ENCODE data around the gene GPC4. TPM values are rescaled to one million over a fixed set of nuclear protein-coding genes. Genes with fewer than 3 reads are reported as not detected.

Gene GPC4
- total and polyA plus RNA-seq, 10 of the 15 experiments (the other 5 are each of a cell fraction or from before 2014, with no cell fraction given) = 0.04 to 5.8 (median 0.13) TPM

DNA sequence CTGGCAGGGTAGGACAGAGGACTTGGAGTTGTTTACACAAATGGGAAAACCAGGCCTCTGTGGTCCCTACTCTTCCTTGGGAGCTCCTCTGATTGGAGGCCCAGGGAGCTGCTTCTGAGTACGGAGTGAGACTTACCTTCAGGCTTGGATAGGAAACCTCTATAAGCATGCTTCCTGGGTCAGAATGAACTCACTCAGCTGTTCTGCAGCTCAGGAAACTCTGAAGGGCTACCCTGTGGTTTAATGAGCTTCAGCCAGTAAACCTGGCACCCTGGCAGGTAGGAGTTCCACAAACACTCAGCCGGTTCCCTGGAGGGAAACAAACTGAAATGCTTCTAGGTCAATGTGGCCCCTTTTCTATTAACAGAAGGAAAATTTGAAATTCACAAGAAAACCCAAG is 146.1 kb downstream of the GPC4 start (continued):
- TF ChIP-seq, protein P1, sequence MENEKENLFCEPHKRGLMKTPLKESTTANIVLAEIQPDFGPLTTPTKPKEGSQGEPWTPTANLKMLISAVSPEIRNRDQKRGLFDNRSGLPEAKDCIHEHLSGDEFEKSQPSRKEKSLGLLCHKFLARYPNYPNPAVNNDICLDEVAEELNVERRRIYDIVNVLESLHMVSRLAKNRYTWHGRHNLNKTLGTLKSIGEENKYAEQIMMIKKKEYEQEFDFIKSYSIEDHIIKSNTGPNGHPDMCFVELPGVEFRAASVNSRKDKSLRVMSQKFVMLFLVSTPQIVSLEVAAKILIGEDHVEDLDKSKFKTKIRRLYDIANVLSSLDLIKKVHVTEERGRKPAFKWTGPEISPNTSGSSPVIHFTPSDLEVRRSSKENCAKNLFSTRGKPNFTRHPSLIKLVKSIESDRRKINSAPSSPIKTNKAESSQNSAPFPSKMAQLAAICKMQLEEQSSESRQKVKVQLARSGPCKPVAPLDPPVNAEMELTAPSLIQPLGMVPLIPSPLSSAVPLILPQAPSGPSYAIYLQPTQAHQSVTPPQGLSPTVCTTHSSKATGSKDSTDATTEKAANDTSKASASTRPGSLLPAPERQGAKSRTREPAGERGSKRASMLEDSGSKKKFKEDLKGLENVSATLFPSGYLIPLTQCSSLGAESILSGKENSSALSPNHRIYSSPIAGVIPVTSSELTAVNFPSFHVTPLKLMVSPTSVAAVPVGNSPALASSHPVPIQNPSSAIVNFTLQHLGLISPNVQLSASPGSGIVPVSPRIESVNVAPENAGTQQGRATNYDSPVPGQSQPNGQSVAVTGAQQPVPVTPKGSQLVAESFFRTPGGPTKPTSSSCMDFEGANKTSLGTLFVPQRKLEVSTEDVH (IDR thresholded peaks at IDR 0.05; ENCODE audit: low read depth, partially characterized antibody) = no peak
- TF ChIP-seq KDM1A (IDR thresholded peaks at IDR 0.05; ENCODE audit: borderline replicate concordance) (no peak), HDGF (IDR thresholded peaks at IDR 0.05) (no peak), EP300 (IDR thresholded peaks at IDR 0.05; ENCODE audit: borderline replicate concordance in 1 of 2, control insufficient read depth in 1 of 2, low read depth in 2 of 2, low read length in 2 of 2) (no peak), STAT1 (conservative IDR thresholded peaks at IDR 0.05) (no peak), ZNF217 (IDR thresholded peaks at IDR 0.05) (no peak)

DNA sequence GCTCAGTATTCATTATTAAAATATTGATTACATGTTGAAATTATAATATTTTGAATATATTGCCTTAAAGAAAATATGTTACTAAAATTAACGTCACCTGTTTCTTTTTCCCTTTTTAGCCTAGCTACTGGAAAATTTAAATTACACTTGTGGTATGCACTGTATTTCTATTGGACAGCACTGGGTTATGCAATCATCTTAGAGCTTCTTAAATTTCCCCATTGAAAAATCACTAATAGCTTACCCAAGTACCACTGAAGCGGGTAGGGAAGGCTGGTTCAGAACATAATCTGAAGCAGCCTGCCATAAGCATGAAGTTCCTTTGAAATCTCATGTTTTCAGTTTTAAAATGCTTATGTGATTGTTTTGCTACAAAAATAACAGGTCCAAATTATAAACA is 147.7 kb downstream of the GPC4 start:
- H3K4me1 ChIP-seq (ENCODE audit: control insufficient read depth, insufficient read depth, low read length) = no peaks in the 10 kb centered on the region
- no peak for DNase-seq (ENCODE audit: low read depth, low spot score)
- H3K9ac ChIP-seq (ENCODE audit: control insufficient read depth, insufficient read depth, low read length) = no peak overlapping the region
- no peak overlapping the region for H3K4me3 ChIP-seq
- BruUV-seq (replicated peaks) = no TSS peak
- intact Hi-C loops (cut with micrococcal nuclease; ENCODE audit: unreplicated experiment) = no loop called here
- ATAC-seq = no peak
- no peaks in the 10 kb centered on the region for H3K9me3 ChIP-seq (replicated peaks; ENCODE audit: control insufficient read depth, insufficient read depth, low read length)
- ChIA-PET CTCF (interaction anchor here (0.5 kb wide), 1 partner anchor 1618 kb away, joined by 3 read pairs; no protein-coding TSS in a partner anchor), SMC1A (ENCODE audit: uncharacterized antibody, unreplicated experiment) (interaction anchor here (1.7 kb wide), 1 partner anchor 17 kb away, joined by 5 read pairs; no protein-coding TSS in a partner anchor), RAD21 (ENCODE audit: unreplicated experiment) (no interaction called here), POLR2A (no interaction called here)
- in situ Hi-C loops (cut with MboI) = no loop called here
- H2AFZ ChIP-seq (ENCODE audit: control insufficient read depth, low read depth, low read length) = no peak overlapping the region
- no peaks in the 10 kb centered on the region for H4K20me1 ChIP-seq (ENCODE audit: control insufficient read depth, insufficient read depth)
- no peak for FAIRE-seq
- H3K4me2 ChIP-seq (ENCODE audit: control insufficient read depth, insufficient read depth) = no peak overlapping the region
- H3K79me2 ChIP-seq (ENCODE audit: control insufficient read depth, insufficient read depth, low read length) = no peaks in the 10 kb centered on the region
- H3K27me3 ChIP-seq (replicated peaks in 1 of 2; ENCODE audit: control insufficient read depth in 2 of 2, insufficient read depth in 2 of 2, low read length in 1 of 2) = no peaks in the 10 kb centered on the region
- no peak overlapping the region for H3K27ac ChIP-seq (ENCODE audit: control insufficient read depth, insufficient read depth)
- WGBS (ENCODE audit: insufficient coverage, insufficient replicate concordance, low lambda C conversion rate, missing lambda C conversion rate) = 0% methylated on average over 2 of the region's 2 CpGs
- H3K36me3 ChIP-seq (ENCODE audit: control insufficient read depth in 2 of 2, insufficient read depth in 2 of 2, low read length in 1 of 2) = no peaks in the 10 kb centered on the region
- TF ChIP-seq POLR2A (IDR thresholded peaks at IDR 0.05; ENCODE audit: low read depth, low read length) = no peak
- no peak for TF ChIP-seq SMC3 (IDR thresholded peaks at IDR 0.05; ENCODE audit: borderline replicate concordance, low read length)
- no peak for TF ChIP-seq CHD4 (IDR thresholded peaks at IDR 0.05)
- no peak for TF ChIP-seq PAX5 (IDR thresholded peaks at IDR 0.05; ENCODE audit: borderline replicate concordance, low read depth, low read length)
- TF ChIP-seq, protein P2, sequence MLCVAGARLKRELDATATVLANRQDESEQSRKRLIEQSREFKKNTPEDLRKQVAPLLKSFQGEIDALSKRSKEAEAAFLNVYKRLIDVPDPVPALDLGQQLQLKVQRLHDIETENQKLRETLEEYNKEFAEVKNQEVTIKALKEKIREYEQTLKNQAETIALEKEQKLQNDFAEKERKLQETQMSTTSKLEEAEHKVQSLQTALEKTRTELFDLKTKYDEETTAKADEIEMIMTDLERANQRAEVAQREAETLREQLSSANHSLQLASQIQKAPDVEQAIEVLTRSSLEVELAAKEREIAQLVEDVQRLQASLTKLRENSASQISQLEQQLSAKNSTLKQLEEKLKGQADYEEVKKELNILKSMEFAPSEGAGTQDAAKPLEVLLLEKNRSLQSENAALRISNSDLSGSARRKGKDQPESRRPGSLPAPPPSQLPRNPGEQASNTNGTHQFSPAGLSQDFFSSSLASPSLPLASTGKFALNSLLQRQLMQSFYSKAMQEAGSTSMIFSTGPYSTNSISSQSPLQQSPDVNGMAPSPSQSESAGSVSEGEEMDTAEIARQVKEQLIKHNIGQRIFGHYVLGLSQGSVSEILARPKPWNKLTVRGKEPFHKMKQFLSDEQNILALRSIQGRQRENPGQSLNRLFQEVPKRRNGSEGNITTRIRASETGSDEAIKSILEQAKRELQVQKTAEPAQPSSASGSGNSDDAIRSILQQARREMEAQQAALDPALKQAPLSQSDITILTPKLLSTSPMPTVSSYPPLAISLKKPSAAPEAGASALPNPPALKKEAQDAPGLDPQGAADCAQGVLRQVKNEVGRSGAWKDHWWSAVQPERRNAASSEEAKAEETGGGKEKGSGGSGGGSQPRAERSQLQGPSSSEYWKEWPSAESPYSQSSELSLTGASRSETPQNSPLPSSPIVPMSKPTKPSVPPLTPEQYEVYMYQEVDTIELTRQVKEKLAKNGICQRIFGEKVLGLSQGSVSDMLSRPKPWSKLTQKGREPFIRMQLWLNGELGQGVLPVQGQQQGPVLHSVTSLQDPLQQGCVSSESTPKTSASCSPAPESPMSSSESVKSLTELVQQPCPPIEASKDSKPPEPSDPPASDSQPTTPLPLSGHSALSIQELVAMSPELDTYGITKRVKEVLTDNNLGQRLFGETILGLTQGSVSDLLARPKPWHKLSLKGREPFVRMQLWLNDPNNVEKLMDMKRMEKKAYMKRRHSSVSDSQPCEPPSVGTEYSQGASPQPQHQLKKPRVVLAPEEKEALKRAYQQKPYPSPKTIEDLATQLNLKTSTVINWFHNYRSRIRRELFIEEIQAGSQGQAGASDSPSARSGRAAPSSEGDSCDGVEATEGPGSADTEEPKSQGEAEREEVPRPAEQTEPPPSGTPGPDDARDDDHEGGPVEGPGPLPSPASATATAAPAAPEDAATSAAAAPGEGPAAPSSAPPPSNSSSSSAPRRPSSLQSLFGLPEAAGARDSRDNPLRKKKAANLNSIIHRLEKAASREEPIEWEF (IDR thresholded peaks at IDR 0.05; ENCODE audit: insufficient replicate concordance, low read depth, low read length) = no peak
- TF ChIP-seq ZZZ3 (IDR thresholded peaks at IDR 0.05; ENCODE audit: control insufficient read depth, insufficient read length, low read depth) = no peak
- no peak for TF ChIP-seq GATAD2B (conservative IDR thresholded peaks at IDR 0.05; ENCODE audit: low read depth)
- TF ChIP-seq, protein P3, sequence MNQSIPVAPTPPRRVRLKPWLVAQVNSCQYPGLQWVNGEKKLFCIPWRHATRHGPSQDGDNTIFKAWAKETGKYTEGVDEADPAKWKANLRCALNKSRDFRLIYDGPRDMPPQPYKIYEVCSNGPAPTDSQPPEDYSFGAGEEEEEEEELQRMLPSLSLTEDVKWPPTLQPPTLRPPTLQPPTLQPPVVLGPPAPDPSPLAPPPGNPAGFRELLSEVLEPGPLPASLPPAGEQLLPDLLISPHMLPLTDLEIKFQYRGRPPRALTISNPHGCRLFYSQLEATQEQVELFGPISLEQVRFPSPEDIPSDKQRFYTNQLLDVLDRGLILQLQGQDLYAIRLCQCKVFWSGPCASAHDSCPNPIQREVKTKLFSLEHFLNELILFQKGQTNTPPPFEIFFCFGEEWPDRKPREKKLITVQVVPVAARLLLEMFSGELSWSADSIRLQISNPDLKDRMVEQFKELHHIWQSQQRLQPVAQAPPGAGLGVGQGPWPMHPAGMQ (IDR thresholded peaks at IDR 0.05; ENCODE audit: borderline replicate concordance) = no peak
- TF ChIP-seq TCF7 (IDR thresholded peaks at IDR 0.05; ENCODE audit: borderline replicate concordance) = no peak
- no peak for TF ChIP-seq HDGF (IDR thresholded peaks at IDR 0.05)
- TF ChIP-seq RB1 (IDR thresholded peaks at IDR 0.05; ENCODE audit: borderline replicate concordance) = no peak
